Posterior vena cava (tissue), 2 donors: ENCODE measurements around the gene PTPRN2. TPM values are rescaled to one million over a fixed set of nuclear protein-coding genes. Genes with fewer than 3 reads are reported as not detected.
"Not testable (repeated sequence)": the region's sequence is repeated elsewhere in the genome, so short reads cannot be mapped to it uniquely, and the experiment has no call there.

Source experiments
- DNase-seq: peaks from one replicate; pipeline ENCODE4 v3.0.0-alpha.2; 2020; ENCODE audit warnings: low spot score
- intact Hi-C, 2 donors: fragments of 100-400 bp; cut with DNase I; formaldehyde crosslinking; loops; one replicate each; pipeline versions ENCODE4 v1.14.1 to v1.14.2; 2022 to 2023
- total RNA-seq, 2 donors: library from RNA; stranded (reverse); fragmentation: NEBNext Ultra II Directional; extraction: Animal tissue kit (Norgen Biotek cat#: 25700); gene quantifications; one replicate each; pipeline ENCODE4 v1.2.1, GENCODE V29; 2021
- donor health status: DM: yes; HTN: yes; CAD: no.
- donor health status: DM: yes; HTN: yes; CAD: no.

The PTPRN2 gene
- total RNA-seq, 2 donors from 2014 or later: 1.6 to 2.8 TPM

DNA sequence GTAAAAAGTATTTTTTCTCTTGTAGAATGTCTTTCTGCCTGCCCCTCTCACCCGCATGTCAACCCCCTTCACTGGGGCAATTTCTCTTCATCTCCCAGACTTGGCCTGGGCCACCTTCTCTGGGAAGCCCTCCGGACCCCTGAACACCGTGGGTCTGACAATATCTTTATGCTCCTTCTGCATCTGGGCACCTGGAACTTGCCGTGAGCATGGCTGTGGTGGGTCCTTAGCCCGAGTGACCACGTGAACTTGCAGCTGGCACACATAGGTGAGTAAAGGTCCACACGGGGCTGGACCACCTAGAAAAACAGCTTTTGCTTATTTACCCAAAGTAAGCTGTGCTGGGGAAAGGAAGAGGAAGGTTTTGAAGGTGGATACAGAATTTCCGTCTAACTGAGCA lies 650.6 kb downstream of the PTPRN2 start:
- intact Hi-C loops: no loop called here
- DNase-seq: no peak

DNA sequence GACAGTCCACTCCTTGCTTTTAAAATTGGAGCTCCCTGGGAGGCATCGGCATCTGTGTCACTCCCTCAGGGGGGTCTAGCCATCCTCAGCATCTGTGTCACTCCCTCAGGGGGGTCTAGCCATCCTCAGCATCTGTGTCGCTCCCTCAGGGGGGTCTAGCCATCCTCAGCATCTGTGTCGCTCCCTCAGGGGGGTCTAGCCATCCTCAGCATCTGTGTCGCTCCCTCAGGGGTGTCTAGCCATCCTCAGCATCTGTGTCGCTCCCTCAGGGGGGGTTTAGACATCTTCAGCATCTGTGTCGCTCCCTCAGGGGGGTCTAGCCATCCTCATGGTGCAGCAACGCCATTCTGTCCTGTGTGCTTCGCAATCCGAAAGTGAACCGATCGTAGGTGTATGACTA lies 651.9 kb downstream of the PTPRN2 start:
- intact Hi-C loops, DNase-seq: not testable (repeated sequence)

- intact Hi-C loops: loop anchor here in 1 of 2 donors (5.0 kb wide), 1 partner anchor 1314 kb away; no protein-coding TSS in a partner anchor
- DNase-seq: not testable (repeated sequence)
These were observed 654.1 kb downstream of the PTPRN2 start for GRCh38 chr7:157933219-157934155.

DNA sequence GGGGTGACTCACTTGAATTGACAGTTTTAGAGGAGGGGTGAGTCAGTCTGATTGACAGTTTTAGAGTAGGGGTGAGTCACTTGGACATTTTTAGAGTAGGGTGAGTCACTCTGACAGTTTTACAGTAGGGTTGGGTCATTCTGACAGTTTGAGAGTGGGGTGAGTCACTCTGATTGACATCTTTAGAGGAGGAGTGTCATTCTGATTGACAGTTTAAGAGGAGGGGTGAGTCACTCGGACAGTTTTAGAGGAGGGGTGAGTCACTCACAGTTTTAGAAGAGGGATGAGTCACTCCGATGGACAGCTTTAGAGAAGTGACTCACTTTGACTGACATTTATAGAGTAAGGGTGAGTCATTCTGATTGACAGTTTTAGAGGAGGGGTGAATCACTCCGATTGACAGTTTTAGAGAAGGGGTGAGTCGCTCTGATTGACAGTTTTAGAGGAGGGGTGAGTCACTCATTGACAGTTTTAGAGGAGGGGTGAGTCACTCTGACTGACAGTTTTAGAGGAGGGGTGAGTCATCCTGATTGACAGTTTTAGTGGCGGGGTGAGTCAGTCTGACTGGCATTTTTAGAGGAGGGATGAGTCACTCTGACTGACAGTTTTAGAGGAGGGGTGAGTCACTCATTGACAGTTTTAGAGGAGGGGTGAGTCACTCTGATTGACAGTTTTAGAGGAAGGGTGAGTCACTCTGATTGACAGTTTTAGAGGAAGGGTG lies 655.0 kb downstream of the PTPRN2 start:
- intact Hi-C loops: loop anchor here in 1 of 2 donors (5.0 kb wide), 1 partner anchor 1315 kb away; no protein-coding TSS in a partner anchor
- no peak for DNase-seq

DNA sequence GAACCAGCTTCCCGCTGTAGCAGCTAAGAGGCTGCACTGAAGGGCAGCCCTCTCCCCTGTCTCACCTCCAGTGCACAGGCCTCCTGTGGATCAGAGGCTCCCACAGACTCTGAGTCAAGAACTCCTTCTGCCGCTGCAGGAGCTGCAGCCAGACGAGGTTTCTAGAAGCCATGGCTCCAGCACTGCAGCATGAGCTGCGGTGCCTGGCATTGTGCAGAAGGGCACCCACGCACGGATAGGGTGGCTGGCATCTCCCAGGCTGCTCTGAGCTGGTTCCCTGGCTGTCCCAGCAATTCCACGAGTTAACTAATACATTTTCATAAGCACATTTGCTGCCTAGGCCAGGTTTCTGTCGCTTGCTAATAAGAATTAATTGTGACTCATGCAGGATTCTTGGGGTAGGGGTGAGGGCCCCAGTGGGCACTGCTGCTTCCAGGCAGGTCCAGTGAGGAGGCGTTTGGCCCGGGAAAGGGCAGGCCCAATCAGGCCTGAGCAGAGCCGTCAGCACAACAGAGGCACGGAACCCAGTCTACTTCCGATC lies 656.6 kb downstream of the PTPRN2 start:
- no peak for DNase-seq
- intact Hi-C loops: loop anchor here in 1 of 2 donors (5.0 kb wide), 1 partner anchor 1316 kb away; no protein-coding TSS in a partner anchor

- intact Hi-C loops: loop anchor here in 1 of 2 donors (5.0 kb wide), 1 partner anchor 1317 kb away; no protein-coding TSS in a partner anchor
- DNase-seq: no peak
These were observed 657.2 kb downstream of the PTPRN2 start for GRCh38 chr7:157930441-157930840.

DNA sequence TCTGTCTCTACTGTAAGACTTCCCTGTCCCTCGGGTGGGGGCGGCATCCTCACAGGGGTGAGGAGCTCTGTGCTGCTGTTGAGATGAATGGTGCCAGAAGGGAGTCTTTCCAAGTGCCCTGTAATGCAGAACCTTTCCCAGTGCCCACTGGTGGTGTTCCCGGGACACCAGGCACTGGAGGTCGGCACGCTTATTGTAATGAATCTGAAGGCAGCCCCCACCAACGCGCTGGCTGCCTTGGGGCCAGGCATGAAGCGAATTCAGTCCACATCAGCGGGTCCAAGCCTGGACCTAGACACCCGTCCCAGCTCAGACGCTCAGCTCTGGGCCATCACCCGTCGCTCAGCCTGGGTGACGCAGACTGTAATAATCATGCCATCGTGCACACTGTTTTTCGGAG lies 658.0 kb downstream of the PTPRN2 start:
- intact Hi-C loops: loop anchor here in 1 of 2 donors (5.0 kb wide), 1 partner anchor 1318 kb away; no protein-coding TSS in a partner anchor
- DNase-seq: no peak

DNA sequence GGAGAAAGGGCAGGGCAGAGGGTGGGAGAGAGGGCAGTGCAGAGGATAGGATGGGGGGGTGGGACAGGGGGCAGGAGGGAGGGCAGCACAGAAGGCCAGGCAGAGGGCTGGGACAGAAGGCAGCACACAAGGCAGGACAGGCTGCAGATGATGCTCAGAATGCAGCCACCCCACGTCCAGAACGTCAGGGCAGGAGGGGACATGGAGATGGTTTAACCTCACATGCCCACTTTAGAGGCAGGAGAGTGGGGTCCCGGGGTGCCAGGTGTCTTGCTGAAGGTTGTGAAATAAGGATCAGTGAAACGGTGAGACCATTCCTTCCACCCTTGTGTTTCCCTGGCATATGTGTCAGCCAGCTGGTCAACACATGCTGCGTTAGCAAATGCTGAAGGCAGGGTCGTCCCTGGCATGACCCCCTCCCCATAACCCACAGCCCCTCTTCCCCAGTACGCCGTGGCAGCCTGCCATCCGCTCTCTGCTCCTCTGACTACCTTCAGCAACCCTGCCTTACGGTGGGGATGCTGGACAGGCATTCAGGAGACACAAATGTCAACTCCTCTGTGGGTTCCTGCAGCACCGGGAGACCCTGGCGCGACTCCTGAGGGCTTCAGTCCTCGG lies 658.7 kb downstream of the PTPRN2 start:
- intact Hi-C loops: no loop called here
- DNase-seq: no peak

DNA sequence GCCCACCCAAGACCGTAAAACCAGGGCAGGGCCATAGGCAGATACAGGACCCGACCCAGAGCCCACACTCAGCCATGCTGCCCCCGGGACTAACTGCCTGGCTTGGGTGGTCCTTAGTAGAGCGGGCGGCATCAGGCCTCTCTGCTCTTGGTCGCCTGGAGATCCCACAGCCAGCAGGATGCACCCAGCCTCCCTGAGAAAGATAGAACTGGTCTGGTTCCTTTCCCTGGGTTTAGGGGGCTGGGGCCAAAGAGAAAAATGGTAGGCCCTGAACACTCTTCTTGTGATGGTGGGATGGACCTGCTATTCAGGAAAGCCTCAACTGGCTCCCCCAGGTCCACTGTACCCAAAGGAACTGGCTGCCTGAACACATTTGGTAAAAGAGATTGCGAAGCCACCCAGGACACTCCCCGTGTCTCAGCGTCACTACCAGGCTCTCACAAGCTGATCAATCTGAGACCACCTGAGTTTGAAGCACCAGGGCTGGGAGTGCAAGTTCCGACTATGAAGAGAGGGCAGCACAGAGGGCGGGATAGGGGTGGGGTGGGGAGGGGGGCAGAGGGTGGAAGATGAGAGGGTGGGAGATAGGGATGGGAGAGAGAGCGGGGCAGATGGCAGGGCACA lies 659.3 kb downstream of the PTPRN2 start:
- DNase-seq: no peak
- intact Hi-C loops: no loop called here

- intact Hi-C loops: no loop called here
- no peak for DNase-seq
These were observed 660.2 kb downstream of the PTPRN2 start for GRCh38 chr7:157927313-157927925.

GRCh38 chr7:157926521-157927150 lies 661.0 kb downstream of the PTPRN2 start:
- no peak for DNase-seq
- intact Hi-C loops: no loop called here

- intact Hi-C loops: no loop called here
- DNase-seq: no peak
These were observed 661.5 kb downstream of the PTPRN2 start for GRCh38 chr7:157926107-157926506.

DNA sequence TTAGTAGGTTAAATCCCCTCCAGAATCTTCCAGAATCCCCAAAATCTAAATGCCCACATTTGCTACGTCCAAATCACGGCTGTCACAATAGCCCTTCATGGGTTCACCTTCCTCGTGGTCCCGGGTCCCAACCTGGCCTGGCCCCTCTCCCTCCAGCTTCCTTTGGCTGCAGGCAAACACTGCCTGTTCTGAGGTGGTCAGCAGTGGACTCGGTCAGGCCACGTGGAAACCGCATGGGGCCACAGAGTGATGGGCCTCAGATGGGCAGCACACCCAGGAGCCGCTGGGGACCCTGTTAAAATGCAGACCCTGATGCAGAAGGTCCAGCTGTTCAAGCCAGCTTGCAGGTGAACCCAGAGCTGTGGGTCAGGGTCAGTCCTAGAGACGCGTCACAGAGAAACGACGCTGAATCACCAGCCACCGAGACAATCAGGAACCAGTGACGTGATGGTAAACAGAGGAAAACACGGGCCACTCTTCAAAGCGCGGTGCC lies 662.2 kb downstream of the PTPRN2 start:
- DNase-seq: no peak

DNA sequence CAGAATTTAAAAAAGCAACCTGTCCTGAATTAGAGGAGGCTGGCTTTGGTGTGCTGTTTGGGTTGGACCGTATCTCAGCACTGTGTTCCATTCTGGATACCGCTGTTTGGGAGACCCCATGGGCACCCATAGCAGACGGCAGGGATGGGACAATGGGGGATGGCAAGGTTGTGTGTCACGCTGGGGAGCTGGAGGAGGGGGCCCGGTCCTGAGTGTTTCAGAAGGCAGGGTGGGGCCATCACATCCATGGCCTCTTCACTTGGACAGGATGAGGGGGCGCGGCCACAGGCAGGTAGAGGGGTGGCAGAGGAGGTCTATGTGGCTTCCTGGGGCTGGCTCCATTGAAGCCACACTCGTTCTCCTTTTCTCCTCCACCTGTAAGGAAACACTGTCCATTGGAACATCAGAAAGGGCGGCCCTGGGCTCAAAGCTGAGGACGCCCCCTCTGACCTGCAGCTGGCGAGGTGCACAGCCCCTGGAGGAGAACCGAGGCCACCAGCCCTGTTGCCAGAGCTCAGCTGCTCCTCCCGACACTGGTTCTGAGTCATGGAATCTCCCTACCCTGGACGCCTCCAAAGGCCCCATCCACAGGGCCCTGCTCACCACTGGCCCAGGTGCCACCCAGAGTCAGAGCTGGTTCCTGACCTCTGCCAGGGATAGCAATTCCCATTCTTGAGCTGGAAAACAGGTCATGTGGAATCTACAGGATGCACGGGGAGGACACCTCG lies 663.6 kb downstream of the PTPRN2 start:
- no peak for DNase-seq
- intact Hi-C loops: no loop called here

More for the DNA sequence above, 662.2 kb downstream of the PTPRN2 start:
- intact Hi-C loops: no loop called here

- no peak for DNase-seq
- intact Hi-C loops: no loop called here
These were observed 665.0 kb downstream of the PTPRN2 start for GRCh38 chr7:157922576-157922975.

DNA sequence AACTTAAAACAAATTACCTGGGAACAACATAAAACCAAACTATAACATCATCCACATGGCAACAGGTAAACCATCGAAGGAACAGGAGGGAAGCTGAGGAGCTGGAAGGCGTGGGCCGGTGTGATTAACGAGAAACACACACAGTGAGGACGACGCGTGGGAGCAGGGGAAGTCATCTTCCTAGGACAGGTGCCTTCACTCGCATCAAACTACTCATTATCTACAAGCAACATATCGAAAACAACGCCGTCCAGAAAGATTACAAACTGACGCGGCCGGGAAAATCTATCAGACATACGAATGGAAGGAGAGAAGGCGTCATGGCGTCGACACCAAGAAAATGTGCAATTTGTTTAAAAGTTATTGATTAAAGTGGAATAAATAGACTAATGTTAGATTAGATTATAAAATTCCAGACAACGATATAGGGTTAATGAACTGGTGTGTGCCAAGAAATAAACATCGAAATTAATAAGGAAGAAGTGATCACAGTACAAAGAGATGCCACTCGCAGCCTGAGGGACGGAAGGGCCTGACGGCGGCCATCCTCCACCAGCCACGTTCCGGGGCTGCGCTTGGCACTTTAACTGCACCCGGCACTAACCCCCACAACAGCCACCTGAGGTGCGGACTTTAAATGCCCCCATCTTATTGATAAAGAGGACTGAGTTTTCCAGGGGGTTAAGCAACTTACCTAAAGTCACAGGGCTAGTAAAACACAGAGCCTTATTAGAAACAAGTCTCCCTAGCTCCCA lies 669.1 kb downstream of the PTPRN2 start:
- DNase-seq: peak; percentile 67
- intact Hi-C loops: no loop called here
